Measurements from ENCODE around the gene SDR42E2.

- no peak for TF ChIP-seq CTCF (conservative IDR thresholded peaks at IDR 0.05; ENCODE audit: low read depth, low read length)
- no peak for TF ChIP-seq EZH2 (IDR thresholded peaks at IDR 0.05; ENCODE audit: borderline replicate concordance, low read depth, low read length, poor library complexity, severe bottlenecking)
Measured at GRCh38 chr16:22229889-22230288, 67.6 kb downstream of the SDR42E2 start.
